Measurements from ENCODE around the gene CYP27C1. TPM values are rescaled to one million over a fixed set of nuclear protein-coding genes. Genes with fewer than 3 reads are reported as not detected.
A peak's percentile ranks its signal among the peaks of the same experiment; 100 is the strongest.

The CYP27C1 gene
- total RNA-seq, 4 donors from 2014 or later, result under 0.01 to 0.26 TPM; not detected in 2

GRCh38 chr2:127157651-127158485 lies 62.2 kb downstream of the CYP27C1 start:
- intact Hi-C loops (cut with DNase I), result no loop called here
- 83% methylated on average over 14 of the region's 16 CpGs for WGBS
- Histone ChIP-seq H3K4me3 (no peak overlapping the region), H3K27ac (replicated peaks in 1 of 4) (no peak overlapping the region), H3K4me1 (peaks cover 0 to 30% (median 19%) of the 10 kb centered on the region in 4 donors), H3K36me3 (no peaks in the 10 kb centered on the region), H3K9me3 (no peaks in the 10 kb centered on the region), H3K27me3 (no peaks in the 10 kb centered on the region)
- TF ChIP-seq POLR2AphosphoS5 (IDR thresholded peaks at IDR 0.05), result no peak
- TF ChIP-seq POLR2A (IDR thresholded peaks at IDR 0.05; ENCODE audit: low read depth), result no peak
- TF ChIP-seq CTCF (IDR thresholded peaks at IDR 0.05), result no peak
- TF ChIP-seq EP300 (IDR thresholded peaks at IDR 0.05), result no peak
- DNase-seq (ENCODE audit: extremely low spot score), result no peak

DNA sequence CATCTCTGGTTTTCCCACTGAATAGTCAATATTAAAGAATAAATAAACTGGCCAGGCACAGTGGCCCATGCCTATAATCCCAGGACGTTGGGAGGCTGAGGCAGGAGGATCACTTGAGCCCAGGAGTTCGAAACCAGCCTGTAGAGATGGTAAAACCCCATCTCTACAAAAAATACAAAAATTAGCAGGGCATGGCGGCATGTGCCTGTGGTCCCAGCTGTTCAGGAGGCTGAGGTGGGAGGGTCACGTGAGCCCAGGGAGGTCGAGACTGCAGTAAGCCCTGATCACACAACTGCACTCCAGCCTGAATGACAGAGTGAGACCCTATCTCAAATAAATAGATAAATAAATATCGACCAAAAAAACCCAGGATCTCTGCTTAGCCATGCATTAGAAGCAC lies 63.0 kb downstream of the CYP27C1 start:
- TF ChIP-seq CTCF (IDR thresholded peaks at IDR 0.05), result no peak
- Histone ChIP-seq H3K9me3 (no peaks in the 10 kb centered on the region), H3K27ac (replicated peaks in 1 of 4) (no peak overlapping the region), H3K4me1 (peaks cover 0 to 30% (median 19%) of the 10 kb centered on the region in 4 donors), H3K36me3 (no peaks in the 10 kb centered on the region), H3K27me3 (no peaks in the 10 kb centered on the region), H3K4me3 (no peak overlapping the region)
- intact Hi-C loops (cut with DNase I), result no loop called here
- WGBS, result 96% methylated on average over 6 of the region's 6 CpGs
- DNase-seq (ENCODE audit: extremely low spot score), result no peak

DNA sequence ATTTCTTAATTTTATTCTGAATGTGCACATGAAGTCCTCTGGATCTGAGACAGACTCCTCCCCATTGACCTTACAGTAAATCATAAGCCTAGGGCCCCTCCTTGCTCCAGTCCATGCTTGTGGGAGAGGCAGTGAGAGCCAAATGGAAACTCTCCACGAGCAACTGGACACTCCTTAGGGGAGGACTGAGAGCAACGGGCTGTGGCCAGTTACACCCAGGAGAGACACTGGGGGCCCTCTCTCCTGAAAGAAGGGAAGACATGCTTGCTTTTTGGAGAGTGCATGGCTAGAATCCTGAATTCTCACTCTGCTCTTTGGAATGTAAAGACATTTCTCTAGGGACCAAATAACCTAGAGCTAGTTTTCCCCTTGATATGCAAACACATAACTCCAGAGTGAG lies 64.2 kb downstream of the CYP27C1 start:
- H3K4me1 ChIP-seq, result peaks cover 0 to 21% (median 18%) of the 10 kb centered on the region in 4 donors
- no peaks in the 10 kb centered on the region for H3K27me3 ChIP-seq
- TF ChIP-seq POLR2A (IDR thresholded peaks at IDR 0.05; ENCODE audit: low read depth) (no peak), POLR2AphosphoS5 (IDR thresholded peaks at IDR 0.05) (peak in 1 of 2 donors; percentile 14)
- 29% methylated on average over 2 of the region's 2 CpGs for WGBS
- no peaks in the 10 kb centered on the region for H3K9me3 ChIP-seq
- no peaks in the 10 kb centered on the region for H3K36me3 ChIP-seq
- no peak overlapping the region for H3K27ac ChIP-seq (replicated peaks in 1 of 4)
- H3K4me3 ChIP-seq, result no peak overlapping the region
- intact Hi-C loops (cut with DNase I), result no loop called here
- no peak for DNase-seq (ENCODE audit: extremely low spot score)

- H3K36me3 ChIP-seq, result no peaks in the 10 kb centered on the region
- intact Hi-C loops (cut with DNase I), result no loop called here
- peaks cover 0 to 21% (median 18%) of the 10 kb centered on the region in 4 donors for H3K4me1 ChIP-seq
- no peak for DNase-seq (ENCODE audit: extremely low spot score)
- no peaks in the 10 kb centered on the region for H3K27me3 ChIP-seq
- 59% methylated on average over 7 of the region's 7 CpGs for WGBS
- no peak overlapping the region for H3K4me3 ChIP-seq
- no peaks in the 10 kb centered on the region for H3K9me3 ChIP-seq
- no peak for TF ChIP-seq POLR2AphosphoS5 (IDR thresholded peaks at IDR 0.05)
- no peak for TF ChIP-seq EP300 (IDR thresholded peaks at IDR 0.05)
- no peak for TF ChIP-seq CTCF (IDR thresholded peaks at IDR 0.05)
- TF ChIP-seq POLR2A (IDR thresholded peaks at IDR 0.05; ENCODE audit: low read depth), result no peak
- H3K27ac ChIP-seq (replicated peaks in 1 of 4), result peak overlapping the region in 3 of 4 donors; percentile 18 to 55 (median 23)
Measured at GRCh38 chr2:127155028-127155581, 65.0 kb downstream of the CYP27C1 start.

DNA sequence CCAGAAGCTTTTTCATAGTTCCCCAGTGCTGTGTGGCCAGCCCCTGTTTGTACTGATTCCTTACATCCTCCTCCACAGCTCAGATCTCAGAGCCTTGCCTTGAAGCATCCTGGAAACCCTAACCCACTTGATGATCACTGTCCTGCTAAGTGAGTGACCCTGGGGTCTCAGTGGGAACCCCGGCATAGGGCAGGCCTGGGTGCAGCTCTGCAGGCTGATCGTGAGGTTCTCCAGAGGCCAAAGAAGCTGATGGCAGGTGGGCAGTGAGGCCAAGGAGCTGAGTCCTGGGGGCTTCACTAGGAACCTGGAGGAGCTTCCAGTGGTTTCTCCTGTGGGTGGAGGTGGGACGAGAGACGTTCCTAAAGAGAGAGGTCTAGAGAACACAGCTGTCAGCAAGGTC lies 65.7 kb downstream of the CYP27C1 start:
- no peak for TF ChIP-seq EP300 (IDR thresholded peaks at IDR 0.05)

More for the DNA sequence above, 65.7 kb downstream of the CYP27C1 start:
- intact Hi-C loops (cut with DNase I), result no loop called here
- H3K4me1 ChIP-seq, result peaks cover 0 to 21% (median 18%) of the 10 kb centered on the region in 4 donors
- DNase-seq (ENCODE audit: extremely low spot score), result no peak
- H3K27me3 ChIP-seq, result no peaks in the 10 kb centered on the region
- 78% methylated on average over 4 of the region's 4 CpGs for WGBS
- H3K27ac ChIP-seq (replicated peaks in 1 of 4), result peak overlapping the region in 2 of 4 donors; percentile 18 to 55
- no peaks in the 10 kb centered on the region for H3K9me3 ChIP-seq
- no peak overlapping the region for H3K4me3 ChIP-seq
- H3K36me3 ChIP-seq, result no peaks in the 10 kb centered on the region

Data from esophagus muscularis mucosa (tissue), 4 donors.